ENCODE results near the gene RALBP1. TPM values are rescaled to one million over a fixed set of nuclear protein-coding genes. Genes with fewer than 3 reads are reported as not detected.

RALBP1 gene
- total RNA-seq, 2 donors from 2014 or later: 59.4 to 70.4 TPM

DNA sequence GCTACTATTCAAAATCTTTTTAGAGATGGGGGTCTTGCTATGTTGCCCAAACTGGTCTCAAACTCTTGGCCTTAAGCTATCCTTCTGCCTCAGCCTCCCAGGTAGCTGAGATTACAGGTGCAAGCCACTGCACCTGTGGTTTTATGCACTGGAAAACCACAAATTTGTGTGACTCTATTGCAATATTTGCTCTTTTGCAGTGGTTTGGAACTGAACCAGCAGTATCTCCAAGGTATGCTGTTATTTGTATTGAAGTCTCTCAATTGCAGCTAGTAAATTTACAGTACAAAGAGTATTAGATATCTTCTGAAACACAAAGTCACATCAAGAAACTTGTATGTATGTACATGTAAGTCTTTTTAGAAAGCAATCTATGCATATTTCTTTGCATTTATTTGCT is 92.9 kb downstream of the RALBP1 start:
- intact Hi-C loops (cut with DNase I, micrococcal nuclease): no loop called here
- DNase-seq (no peak), ATAC-seq (no peak)

DNA sequence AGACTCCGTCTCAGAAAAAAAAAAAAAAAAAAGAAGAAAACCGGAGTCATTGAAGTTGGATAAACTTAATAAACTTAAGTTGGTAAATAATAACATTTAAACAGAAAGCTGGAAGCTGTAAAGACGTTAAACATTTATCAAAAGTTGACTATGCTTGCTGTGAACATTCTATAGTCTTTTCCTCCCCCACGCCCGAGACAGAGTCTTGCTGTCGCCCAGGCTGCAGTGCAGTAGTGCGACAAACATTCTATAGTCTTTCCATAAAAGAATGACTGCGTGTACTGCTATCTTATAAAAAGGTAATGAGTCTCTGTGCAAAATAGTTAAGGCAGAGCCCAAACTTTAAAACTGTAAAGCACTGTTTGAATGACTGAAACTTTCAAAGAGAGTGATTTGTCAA is 93.9 kb downstream of the RALBP1 start:
- peak; percentile 81 for ATAC-seq
- intact Hi-C loops (cut with DNase I, micrococcal nuclease): no loop called here
- peak in 1 of 2 donors; percentile 47 for DNase-seq

DNA sequence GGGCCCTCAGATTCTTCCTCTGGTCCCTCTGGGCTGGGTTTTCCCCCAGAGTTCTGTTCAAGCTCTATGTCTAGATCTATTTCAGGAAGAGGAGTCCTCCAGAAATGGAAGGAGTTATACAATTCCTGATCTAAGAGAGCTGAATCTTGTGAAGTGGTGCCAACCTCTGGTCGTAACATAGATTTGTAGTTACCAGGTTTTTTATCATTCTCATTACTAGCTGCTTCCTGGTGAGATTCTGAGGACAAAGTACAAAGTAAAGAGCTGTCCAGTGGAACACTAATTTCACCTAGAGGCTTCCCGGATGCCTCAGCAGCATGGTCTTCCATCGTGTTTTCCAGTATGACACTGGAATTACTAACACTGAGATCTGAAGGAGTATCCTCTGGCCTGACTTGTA is 94.9 kb downstream of the RALBP1 start:
- intact Hi-C loops (cut with DNase I, micrococcal nuclease): no loop called here
- peak; percentile 77 for ATAC-seq
- no peak for DNase-seq

DNA sequence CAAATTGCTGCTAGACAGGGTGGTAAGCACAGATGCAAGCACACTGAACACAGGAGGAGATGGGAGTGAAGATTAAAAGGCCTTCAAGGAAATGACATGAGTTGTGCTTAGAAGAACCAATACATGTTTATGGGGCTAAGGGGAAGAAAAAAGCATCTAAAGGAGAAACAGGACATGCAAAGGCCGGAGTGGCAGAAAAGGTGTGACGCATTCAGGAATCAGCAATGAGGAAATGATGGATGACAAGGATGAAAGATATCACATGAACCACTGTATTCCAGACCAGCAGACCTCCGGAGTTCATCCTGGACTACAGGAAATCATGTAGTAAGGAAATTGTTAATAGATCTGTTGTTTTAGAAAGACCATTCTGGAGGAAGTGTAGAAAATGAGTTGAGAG is 96.2 kb downstream of the RALBP1 start:
- no peak for DNase-seq
- intact Hi-C loops (cut with DNase I, micrococcal nuclease): no loop called here
- ATAC-seq: peak; percentile 47

DNA sequence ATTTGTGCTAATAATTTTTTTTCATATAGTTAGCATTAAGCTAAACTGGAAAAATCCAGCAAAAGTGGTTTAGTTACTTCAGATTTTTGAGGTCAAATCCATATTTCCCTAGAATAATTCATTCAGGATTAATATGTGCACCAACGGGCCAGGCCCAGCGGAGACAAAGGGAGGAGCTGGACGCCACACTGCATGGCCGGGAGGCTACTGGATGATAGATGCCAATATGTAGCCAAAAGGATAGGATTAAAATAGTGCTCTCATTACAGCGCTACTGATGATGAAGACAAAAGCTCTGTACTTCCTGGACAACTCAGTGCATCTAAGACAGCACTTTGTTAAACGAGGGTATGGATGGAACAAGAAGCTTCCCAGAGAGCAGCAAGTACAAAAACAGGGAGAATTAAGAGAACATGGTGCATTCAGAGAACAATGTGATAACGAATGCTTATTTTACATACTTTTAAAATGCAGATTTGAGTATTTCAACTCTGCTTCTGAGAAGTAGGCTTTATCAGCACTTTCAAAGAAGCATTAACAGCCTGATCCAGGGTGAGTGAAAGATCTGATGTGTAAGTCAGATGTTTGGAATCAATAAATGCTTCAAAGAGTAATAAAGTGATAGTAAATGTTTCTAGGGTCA is 99.3 kb downstream of the RALBP1 start:
- no peak for ATAC-seq
- DNase-seq: no peak
- intact Hi-C loops (cut with DNase I, micrococcal nuclease): no loop called here

DNA sequence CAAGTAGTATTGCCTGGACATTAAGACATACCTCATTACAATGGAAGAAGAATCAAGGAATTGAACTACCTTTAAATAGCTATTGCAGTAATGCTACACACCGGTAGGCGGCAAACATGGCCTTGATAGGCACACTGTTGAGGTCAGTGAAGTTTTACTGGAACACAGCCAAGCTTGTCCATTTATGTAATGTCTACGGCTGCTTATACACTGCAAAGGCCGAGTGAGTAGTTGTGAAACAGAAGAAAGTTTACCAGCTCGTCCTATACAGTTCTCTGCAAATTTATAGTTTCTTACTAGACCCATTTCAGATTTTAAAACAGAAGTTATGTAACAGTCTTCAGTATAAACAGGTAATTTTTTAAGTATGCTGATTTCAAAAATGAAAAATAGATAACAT is 100.2 kb downstream of the RALBP1 start:
- ATAC-seq (peak; percentile 90), DNase-seq (peak; percentile 78 to 79)
- intact Hi-C loops (cut with DNase I, micrococcal nuclease): no loop called here

DNA sequence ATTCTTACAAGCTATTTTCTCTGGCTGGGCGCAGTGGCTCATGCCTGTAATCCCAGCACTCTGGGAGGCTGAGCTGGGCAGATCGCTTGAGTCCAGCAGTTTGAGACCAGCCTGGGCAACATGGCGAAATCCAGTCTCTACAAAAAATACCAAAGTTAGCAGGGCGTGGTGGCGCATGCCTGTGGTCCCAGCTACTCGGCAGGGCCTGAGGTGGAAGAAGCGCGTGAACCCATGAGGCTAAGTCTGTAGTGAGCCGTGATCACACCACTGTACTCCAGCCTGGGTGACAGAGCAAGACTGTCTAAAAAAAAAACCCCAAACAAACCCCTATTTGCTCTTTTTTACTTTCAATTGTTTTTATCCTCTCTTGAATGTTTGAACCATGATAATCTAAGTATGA is 102.0 kb downstream of the RALBP1 start:
- no peak for ATAC-seq
- DNase-seq: no peak
- intact Hi-C loops (cut with DNase I, micrococcal nuclease): no loop called here

DNA sequence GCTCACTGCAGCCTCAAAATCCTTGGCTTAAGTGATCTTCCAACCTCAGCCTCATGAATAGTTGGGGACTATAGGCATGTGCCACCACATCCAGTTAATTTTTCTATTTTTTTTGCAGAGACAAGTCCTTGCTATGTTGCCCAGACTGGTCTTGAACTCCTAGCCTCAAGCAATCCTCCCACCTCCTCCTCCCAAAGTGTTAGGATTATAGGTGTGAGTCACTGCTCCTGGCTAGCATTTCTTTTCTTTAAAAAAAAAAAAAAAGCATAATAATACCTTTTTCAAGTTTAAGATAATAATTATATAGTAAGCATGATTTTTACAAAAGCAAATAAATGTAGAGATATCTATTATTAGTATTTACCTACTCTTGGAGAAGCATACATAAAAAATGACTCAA is 103.0 kb downstream of the RALBP1 start:
- DNase-seq: no peak
- intact Hi-C loops (cut with DNase I, micrococcal nuclease): no loop called here
- no peak for ATAC-seq

DNA sequence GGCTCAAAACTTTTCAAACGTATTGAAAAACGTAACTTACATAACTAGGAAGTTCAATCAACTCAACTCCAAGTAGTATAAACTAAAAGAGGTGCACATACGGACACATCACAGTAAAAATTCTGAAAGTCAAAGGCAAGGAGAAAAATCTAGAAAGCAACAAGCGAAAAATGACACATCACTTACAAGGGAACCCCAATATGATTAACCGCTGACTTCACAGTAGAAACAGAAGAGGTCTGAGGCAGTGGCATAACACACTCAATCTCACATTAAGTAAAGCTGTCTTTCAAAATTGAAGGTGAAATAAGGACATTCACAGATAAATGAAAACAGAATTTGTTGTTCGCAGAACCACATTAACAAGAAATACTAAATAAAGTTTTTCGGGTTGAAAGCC is 106.4 kb downstream of the RALBP1 start:
- intact Hi-C loops (cut with DNase I, micrococcal nuclease): loop anchor here in 1 of 2 donors (10.0 kb wide), 1 partner anchor 363 kb away; no protein-coding TSS in a partner anchor
- ATAC-seq (no peak), DNase-seq (no peak)

DNA sequence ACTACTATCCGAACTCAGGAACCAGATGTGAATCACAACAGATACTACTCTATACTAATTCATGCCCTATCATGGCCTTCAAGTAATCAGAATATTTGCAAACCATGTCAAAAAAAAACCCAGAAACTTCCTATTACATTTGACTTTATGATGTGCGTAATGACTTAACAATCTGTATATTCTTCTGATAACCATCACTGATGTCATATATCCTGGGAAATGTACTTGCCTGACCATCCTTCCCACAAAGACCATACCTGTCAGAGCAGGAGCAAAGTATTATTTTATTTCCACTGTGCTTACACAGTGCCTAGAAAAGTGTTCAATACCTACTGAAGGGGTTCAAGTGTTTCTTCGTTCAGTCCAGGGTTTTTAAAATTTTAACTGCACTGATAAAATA is 111.5 kb downstream of the RALBP1 start:
- intact Hi-C loops (cut with DNase I, micrococcal nuclease): loop anchor here in 1 of 2 donors (10.0 kb wide), 1 partner anchor 358 kb away; no protein-coding TSS in a partner anchor
- ATAC-seq (peak; percentile 61), DNase-seq (no peak)

Other genes starting within 250 kb of the RALBP1 start
- gene TWSG1, start 140.7 kb upstream of the RALBP1 start, total RNA-seq: 10 to 100 TPM; 24.5 to 26.7 TPM
- 10 to 100 TPM; 73.7 to 74.9 TPM for gene PPP4R1, start 139.0 kb downstream of the RALBP1 start, total RNA-seq
- gene RAB31, start 232.8 kb downstream of the RALBP1 start, total RNA-seq: 10 to 100 TPM in 1 of 2 donors, 1 to 10 TPM in 1; 6.0 to 16.6 TPM